Measurements from ENCODE around the gene GFI1. TPM values are rescaled to one million over a fixed set of nuclear protein-coding genes. Genes with fewer than 3 reads are reported as not detected.

Gene GFI1
- total and polyA plus RNA-seq, 2 of the 13 experiments (the other 11 are each of a cell fraction or from before 2014, with no cell fraction given) = 10.3 to 10.5 TPM

- TF ChIP-seq ZBTB14 (CRISPR knock-in tag; IDR thresholded peaks at IDR 0.05) (0 out of 2 replicates have a peak, but pooled peaks have one; percentile 12), SMC3 (IDR thresholded peaks at IDR 0.05; ENCODE audit: low read length) (no peak), MXD4 (CRISPR knock-in tag; IDR thresholded peaks at IDR 0.05) (peak; percentile 63; the same call in 1 of the 2 replicates), GLMP (CRISPR knock-in tag; IDR thresholded peaks at IDR 0.05; ENCODE audit: borderline replicate concordance) (no peak), ZNF629 (CRISPR knock-in tag; conservative IDR thresholded peaks at IDR 0.05) (no peak), FOXC1 (CRISPR knock-in tag; IDR thresholded peaks at IDR 0.05; ENCODE audit: borderline replicate concordance) (peak; percentile 71; the same call in 1 of the 2 replicates), ARID4A (CRISPR knock-in tag; IDR thresholded peaks at IDR 0.05; ENCODE audit: borderline replicate concordance) (peak; percentile 57; the same call in 1 of the 2 replicates), ZNF576 (CRISPR knock-in tag; IDR thresholded peaks at IDR 0.05) (no peak), NFKBIZ (CRISPR knock-in tag; IDR thresholded peaks at IDR 0.05) (peak; percentile 89), EEA1 (CRISPR knock-in tag; IDR thresholded peaks at IDR 0.05; ENCODE audit: borderline replicate concordance) (peak; percentile 27; the same call in 1 of the 2 replicates), THRA (CRISPR knock-in tag; IDR thresholded peaks at IDR 0.05; ENCODE audit: borderline replicate concordance) (peak; percentile 36; the same call in 1 of the 2 replicates), GFI1 (CRISPR knock-in tag; IDR thresholded peaks at IDR 0.05; ENCODE audit: borderline replicate concordance) (peak; percentile 99), FOSL2 (CRISPR knock-in tag; IDR thresholded peaks at IDR 0.05) (peak; percentile 71), HMGXB3 (CRISPR knock-in tag; IDR thresholded peaks at IDR 0.05; ENCODE audit: borderline replicate concordance) (peak; percentile 89), MEIS1 (CRISPR knock-in tag; IDR thresholded peaks at IDR 0.05; ENCODE audit: borderline replicate concordance) (peak; percentile 66)
These were observed 44.9 kb downstream of the GFI1 start (continued) for GRCh38 chr1:92441697-92442342.

Data from HepG2 (cell line).